Activated CD8-positive, alpha-beta T cell treated with anti-CD3 and anti-CD28 coated beads for 36 hours (primary cell): ENCODE data around the gene RPUSD4. TPM values are rescaled to one million over a fixed set of nuclear protein-coding genes. Genes with fewer than 3 reads are reported as not detected.

Experiments used
- ATAC-seq: fragments of 200-7000 bp; cut with Tn5 transposase; one replicate; pipeline ENCODE4 v1.10.0; 2021; ENCODE audit warnings: mild to moderate bottlenecking, moderate library complexity
- CTCF ChIA-PET: fragments of 350-600 bp; sonication (Branson Sonifier 250); formaldehyde crosslinking; loops from one replicate; lab custom pipeline; 2021; ENCODE audit warnings: antibody characterized with exemption; lab: Charles Lee
- POLR2A ChIA-PET: fragments of 350-600 bp; sonication (Branson Sonifier 250); formaldehyde crosslinking; loops from one replicate; lab custom pipeline; 2021; ENCODE audit warnings: antibody characterized with exemption; lab: Charles Lee
- DNase-seq: peaks from one replicate; pipeline ENCODE4 v3.0.0-alpha.2; 2020
- H3K27ac Mint-ChIP-seq: one replicate; pipeline ENCODE4 v1.8.0; 2021; ENCODE audit warnings: mild to moderate bottlenecking, mixed read lengths
- H3K27me3 Mint-ChIP-seq: one replicate; pipeline ENCODE4 v1.8.0; 2021; ENCODE audit warnings: mixed read lengths
- H3K36me3 Mint-ChIP-seq: one replicate; pipeline ENCODE4 v1.8.0; 2021; ENCODE audit warnings: low read depth, mixed read lengths
- H3K4me1 Mint-ChIP-seq: one replicate; pipeline ENCODE4 v1.8.0; 2021; ENCODE audit warnings: low read depth, mixed read lengths
- H3K4me3 Mint-ChIP-seq: one replicate; pipeline ENCODE4 v1.8.0; 2021; ENCODE audit warnings: mild to moderate bottlenecking, moderate library complexity, mixed read lengths
- H3K9me3 Mint-ChIP-seq: one replicate; pipeline ENCODE4 v1.8.0; 2021; ENCODE audit warnings: mixed read lengths
- intact Hi-C: fragments of 100-400 bp; cut with micrococcal nuclease; formaldehyde crosslinking; loops from one replicate; pipeline ENCODE4 v1.10.0; 2022
- total RNA-seq, 2 experiments: library from RNA; stranded (reverse); gene quantifications; one replicate each; pipeline ENCODE4 v1.2.3, GENCODE V29; 2021
- TF ChIP-seq, protein P1 (sequence below): fragments of 200-600 bp; IDR thresholded peaks from one replicate; pipeline ENCODE4 v1.8.0; 2022; ENCODE audit warnings: antibody characterized with exemption, mild to moderate bottlenecking

Gene RPUSD4
- total RNA-seq, 2 experiments from 2014 or later = 38.3 to 43.4 TPM

DNA sequence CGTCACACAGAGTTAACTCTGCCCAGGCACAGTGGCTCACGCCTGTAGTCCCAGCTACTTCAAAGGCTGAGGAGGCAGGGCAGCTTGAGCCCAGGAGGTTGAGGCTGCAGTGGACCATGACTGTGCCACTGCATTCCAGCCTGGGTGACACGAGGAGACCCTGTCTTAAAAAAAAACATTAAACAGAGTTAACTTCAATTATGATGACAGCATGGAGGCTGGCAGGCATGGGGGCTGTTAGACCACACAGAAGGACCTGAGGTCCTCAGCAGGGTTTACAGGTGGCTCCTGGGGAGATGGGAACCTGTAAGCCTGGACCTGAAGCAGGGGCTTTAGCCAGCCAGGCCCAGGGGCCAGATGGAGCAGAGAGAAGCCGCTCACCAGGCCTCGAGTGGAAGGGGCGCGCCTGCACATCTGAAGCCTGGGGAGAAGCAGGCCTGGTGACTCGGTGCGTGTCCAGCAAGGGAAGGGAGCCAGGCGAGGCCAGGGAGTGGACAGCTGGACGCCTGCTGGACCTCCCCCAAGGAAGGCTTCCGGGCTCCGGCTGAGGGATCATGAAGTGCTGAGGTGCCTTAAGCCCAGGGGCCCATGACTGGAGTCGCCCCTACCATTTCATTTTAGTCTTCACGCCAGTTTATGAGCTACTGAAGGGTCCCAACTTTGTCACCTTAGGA, 25.3 kb downstream of the RPUSD4 start:
- H3K4me1 Mint-ChIP-seq = peaks cover 2% of the 10 kb centered on the region
- no peak for DNase-seq
- TF ChIP-seq, protein P1, sequence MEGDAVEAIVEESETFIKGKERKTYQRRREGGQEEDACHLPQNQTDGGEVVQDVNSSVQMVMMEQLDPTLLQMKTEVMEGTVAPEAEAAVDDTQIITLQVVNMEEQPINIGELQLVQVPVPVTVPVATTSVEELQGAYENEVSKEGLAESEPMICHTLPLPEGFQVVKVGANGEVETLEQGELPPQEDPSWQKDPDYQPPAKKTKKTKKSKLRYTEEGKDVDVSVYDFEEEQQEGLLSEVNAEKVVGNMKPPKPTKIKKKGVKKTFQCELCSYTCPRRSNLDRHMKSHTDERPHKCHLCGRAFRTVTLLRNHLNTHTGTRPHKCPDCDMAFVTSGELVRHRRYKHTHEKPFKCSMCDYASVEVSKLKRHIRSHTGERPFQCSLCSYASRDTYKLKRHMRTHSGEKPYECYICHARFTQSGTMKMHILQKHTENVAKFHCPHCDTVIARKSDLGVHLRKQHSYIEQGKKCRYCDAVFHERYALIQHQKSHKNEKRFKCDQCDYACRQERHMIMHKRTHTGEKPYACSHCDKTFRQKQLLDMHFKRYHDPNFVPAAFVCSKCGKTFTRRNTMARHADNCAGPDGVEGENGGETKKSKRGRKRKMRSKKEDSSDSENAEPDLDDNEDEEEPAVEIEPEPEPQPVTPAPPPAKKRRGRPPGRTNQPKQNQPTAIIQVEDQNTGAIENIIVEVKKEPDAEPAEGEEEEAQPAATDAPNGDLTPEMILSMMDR = no peak
- CTCF ChIA-PET = no interaction called here
- peaks cover 3% of the 10 kb centered on the region for H3K36me3 Mint-ChIP-seq
- POLR2A ChIA-PET = no interaction called here
- no peak for ATAC-seq
- no peak overlapping the region for H3K27ac Mint-ChIP-seq
- H3K9me3 Mint-ChIP-seq = no peaks in the 10 kb centered on the region
- intact Hi-C loops = no loop called here
- H3K4me3 Mint-ChIP-seq = no peak overlapping the region
- no peaks in the 10 kb centered on the region for H3K27me3 Mint-ChIP-seq

DNA sequence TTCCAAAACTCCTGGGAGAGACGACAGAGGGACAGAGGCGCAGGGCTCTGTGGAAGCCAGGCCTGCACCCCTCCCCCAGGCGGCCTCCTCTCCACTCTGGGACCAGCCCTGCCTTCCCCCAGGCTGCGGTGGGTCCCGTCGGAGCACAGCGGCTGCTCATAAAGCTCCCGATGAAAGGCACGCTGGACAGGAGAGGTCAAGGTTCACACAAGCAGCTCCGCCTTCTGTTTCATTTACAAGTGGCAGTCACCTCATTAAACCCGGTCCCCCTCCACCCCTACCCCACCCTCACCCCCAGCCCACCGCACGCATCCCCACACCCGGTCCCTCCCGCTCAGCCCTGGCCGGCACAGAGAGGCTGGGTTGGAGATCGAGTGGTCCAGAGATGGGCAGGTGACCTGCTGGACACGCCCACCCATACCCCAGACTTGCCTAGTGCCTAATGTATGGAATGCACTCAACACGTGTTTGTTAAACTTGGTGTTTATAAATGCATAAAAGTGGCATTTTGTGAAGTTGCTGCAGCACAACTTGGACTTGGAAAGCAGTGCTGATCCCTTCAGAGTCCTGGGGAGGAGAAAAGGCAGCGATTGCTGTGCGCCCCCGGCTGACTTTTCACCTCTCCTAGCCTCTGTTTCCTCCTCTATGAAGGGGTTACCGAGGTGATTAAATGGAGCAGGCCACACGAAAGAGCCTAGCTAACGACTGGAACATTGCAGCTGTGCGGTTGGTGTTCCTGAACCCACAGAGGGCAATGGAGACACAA, 26.0 kb downstream of the RPUSD4 start:
- H3K4me3 Mint-ChIP-seq = no peak overlapping the region
- H3K36me3 Mint-ChIP-seq = peaks cover 3% of the 10 kb centered on the region
- ChIA-PET CTCF (no interaction called here), POLR2A (no interaction called here)
- TF ChIP-seq, protein P1 = no peak
- ATAC-seq = no peak
- DNase-seq = no peak
- H3K27ac Mint-ChIP-seq = no peak overlapping the region
- peaks cover 2% of the 10 kb centered on the region for H3K4me1 Mint-ChIP-seq
- no peaks in the 10 kb centered on the region for H3K27me3 Mint-ChIP-seq
- H3K9me3 Mint-ChIP-seq = no peaks in the 10 kb centered on the region
- intact Hi-C loops = no loop called here

DNA sequence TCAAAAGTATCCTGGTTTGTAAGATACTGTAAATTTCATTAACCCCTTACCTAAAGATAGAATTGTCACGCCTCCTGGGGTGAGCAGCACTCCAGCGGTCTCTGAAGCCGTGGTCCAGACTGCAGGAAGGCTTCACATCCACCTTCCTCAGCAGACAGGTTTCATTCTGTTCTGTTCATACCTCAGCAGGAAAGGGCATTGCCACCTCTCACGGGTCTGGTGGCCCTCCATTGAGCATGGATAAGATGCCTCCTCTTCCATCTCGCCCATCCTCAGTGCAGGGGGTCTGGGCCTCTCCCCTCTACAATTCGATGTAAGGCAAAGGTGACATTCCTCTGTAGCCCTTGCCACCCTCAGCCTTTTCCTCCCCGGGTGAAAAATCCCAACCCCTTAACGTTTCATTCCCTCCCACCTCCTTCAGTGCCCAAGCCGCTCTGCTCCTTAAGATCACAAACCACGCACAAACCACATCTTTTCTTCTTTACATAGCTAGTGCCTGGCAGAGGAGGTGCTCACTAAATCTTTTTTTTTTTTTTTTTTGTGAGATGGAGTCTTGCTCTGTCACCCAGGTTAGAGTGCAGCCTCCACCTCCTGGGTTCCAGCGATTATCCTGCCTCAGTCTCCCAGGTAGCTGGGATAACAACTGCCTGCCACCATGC, 28.5 kb downstream of the RPUSD4 start:
- Mint-ChIP-seq H3K4me1 (peaks cover 2% of the 10 kb centered on the region), H3K27ac (no peak overlapping the region), H3K9me3 (no peaks in the 10 kb centered on the region), H3K27me3 (no peaks in the 10 kb centered on the region), H3K36me3 (peaks cover 5% of the 10 kb centered on the region), H3K4me3 (no peak overlapping the region)
- TF ChIP-seq, protein P1 = no peak
- intact Hi-C loops = no loop called here
- POLR2A ChIA-PET = no interaction called here
- CTCF ChIA-PET = no interaction called here
- ATAC-seq = no peak
- no peak for DNase-seq

DNA sequence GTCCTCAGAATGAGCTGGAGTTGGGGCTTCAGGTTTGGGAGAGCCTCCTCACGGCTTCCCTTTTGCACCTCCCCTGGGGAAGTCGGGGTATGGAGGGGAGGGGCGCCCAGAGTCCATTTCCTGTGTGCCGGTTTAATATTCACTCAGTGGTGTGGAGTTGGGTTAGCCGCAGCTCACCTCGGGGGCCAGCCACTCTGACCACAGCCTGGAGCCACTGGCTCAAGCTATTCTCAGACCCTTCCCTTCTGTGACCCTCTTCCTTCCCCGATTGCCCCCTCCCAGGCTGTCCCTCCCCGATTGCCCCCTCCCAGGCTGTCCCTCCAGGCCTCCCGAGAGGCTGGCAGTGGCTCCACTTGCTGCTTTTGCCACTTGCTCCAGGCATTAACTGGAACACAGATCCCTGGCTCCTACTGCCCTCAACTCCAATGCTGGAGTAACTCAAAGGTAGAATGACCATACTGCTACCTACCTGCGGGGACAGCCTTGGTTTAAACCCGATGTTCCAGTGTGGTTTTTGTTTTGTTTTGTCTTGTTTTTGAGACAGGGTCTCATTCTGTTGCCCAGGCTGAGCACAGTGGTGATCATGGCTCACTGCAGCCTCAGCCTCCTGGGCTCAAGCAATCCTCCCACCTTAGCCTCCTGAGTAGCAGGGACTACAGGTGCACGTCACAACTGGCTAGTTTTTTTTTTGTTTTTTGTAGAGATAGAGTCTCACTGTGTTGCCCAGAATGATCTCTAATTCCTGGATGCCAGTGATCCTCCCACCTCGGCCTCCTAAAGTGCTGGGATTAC, 29.3 kb downstream of the RPUSD4 start:
- DNase-seq (no peak), ATAC-seq (no peak)
- peaks cover 4% of the 10 kb centered on the region for H3K36me3 Mint-ChIP-seq
- H3K4me3 Mint-ChIP-seq = no peak overlapping the region
- H3K4me1 Mint-ChIP-seq = peaks cover 2% of the 10 kb centered on the region
- TF ChIP-seq, protein P1 = no peak
- intact Hi-C loops = no loop called here
- ChIA-PET POLR2A (no interaction called here), CTCF (interaction anchor here (1.1 kb wide), 1 partner anchor 12 kb away, joined by 3 read pairs; no protein-coding TSS in a partner anchor)
- H3K9me3 Mint-ChIP-seq = no peaks in the 10 kb centered on the region
- no peak overlapping the region for H3K27ac Mint-ChIP-seq
- H3K27me3 Mint-ChIP-seq = no peaks in the 10 kb centered on the region
